Body of pancreas (tissue), 4 donors: ENCODE results near the gene TMEM185B.

Experiments
- POLR2A ChIP-seq, 3 donors: fragments of 450-650 bp; IDR thresholded peaks; one replicate each; pipeline ENCODE4 v1.6.1; 2016; ENCODE audit warnings: antibody characterized with exemption in 3 of 3, mild to moderate bottlenecking in 2 of 3
- TF ChIP-seq, protein P1 (sequence below), 7 experiments: fragments of 450-650 bp in 4 of 7; fragments of 200-600 bp in 3 of 7; sonication (generic) in 3 of 7; IDR thresholded peaks; one replicate each; pipeline ENCODE4 v1.5.1; 2016 to 2019; ENCODE audit warnings: antibody characterized with exemption in 7 of 7

GRCh38 chr2:120247851-120248250 lies 24.7 kb upstream of the TMEM185B start:
- TF ChIP-seq, protein P1, sequence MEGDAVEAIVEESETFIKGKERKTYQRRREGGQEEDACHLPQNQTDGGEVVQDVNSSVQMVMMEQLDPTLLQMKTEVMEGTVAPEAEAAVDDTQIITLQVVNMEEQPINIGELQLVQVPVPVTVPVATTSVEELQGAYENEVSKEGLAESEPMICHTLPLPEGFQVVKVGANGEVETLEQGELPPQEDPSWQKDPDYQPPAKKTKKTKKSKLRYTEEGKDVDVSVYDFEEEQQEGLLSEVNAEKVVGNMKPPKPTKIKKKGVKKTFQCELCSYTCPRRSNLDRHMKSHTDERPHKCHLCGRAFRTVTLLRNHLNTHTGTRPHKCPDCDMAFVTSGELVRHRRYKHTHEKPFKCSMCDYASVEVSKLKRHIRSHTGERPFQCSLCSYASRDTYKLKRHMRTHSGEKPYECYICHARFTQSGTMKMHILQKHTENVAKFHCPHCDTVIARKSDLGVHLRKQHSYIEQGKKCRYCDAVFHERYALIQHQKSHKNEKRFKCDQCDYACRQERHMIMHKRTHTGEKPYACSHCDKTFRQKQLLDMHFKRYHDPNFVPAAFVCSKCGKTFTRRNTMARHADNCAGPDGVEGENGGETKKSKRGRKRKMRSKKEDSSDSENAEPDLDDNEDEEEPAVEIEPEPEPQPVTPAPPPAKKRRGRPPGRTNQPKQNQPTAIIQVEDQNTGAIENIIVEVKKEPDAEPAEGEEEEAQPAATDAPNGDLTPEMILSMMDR (IDR thresholded peaks at IDR 0.05), result no peak
- TF ChIP-seq POLR2A (IDR thresholded peaks at IDR 0.05), result no peak
